Endothelial cell (in vitro differentiated cells): ENCODE measurements around the gene RPS25. TPM values are rescaled to one million over a fixed set of nuclear protein-coding genes. Genes with fewer than 3 reads are reported as not detected.

ENCODE experiments used
- DNase-seq: peaks from one replicate; pipeline ENCODE4 v3.0.0; 2021; ENCODE audit warnings: low spot score
- H3K27ac Mint-ChIP-seq: one replicate; pipeline ENCODE4 v1.8.0; 2021; ENCODE audit warnings: mixed read lengths, inconsistent platforms; ENCODE audit not compliant: unreplicated experiment
- H3K27me3 Mint-ChIP-seq: one replicate; pipeline ENCODE4 v1.8.0; 2021; ENCODE audit warnings: mild to moderate bottlenecking, moderate library complexity, mixed read lengths, inconsistent platforms; ENCODE audit not compliant: unreplicated experiment
- H3K36me3 Mint-ChIP-seq: one replicate; pipeline ENCODE4 v1.8.0; 2021; ENCODE audit warnings: mild to moderate bottlenecking, low read depth, mixed read lengths, inconsistent platforms; ENCODE audit not compliant: unreplicated experiment
- H3K4me1 Mint-ChIP-seq: one replicate; pipeline ENCODE4 v1.8.0; 2021; ENCODE audit warnings: mild to moderate bottlenecking, mixed read lengths, inconsistent platforms; ENCODE audit not compliant: unreplicated experiment
- H3K4me3 Mint-ChIP-seq: one replicate; pipeline ENCODE4 v1.8.0; 2021; ENCODE audit warnings: mild to moderate bottlenecking, mixed read lengths, inconsistent platforms; ENCODE audit not compliant: unreplicated experiment
- H3K9me3 Mint-ChIP-seq: one replicate; pipeline ENCODE4 v1.8.0; 2021; ENCODE audit warnings: mixed read lengths, inconsistent platforms; ENCODE audit not compliant: unreplicated experiment
- CTCF ChIP-seq: fragments of 200-600 bp; sonication (generic); IDR thresholded peaks from one replicate; pipeline ENCODE4 v1.5.0; 2021; ENCODE audit warnings: antibody characterized with exemption; ENCODE audit not compliant: unreplicated experiment
- total RNA-seq: library from RNA; stranded (reverse); fragmentation: NEBNext Ultra II Directional; extraction: Animal tissue kit (Norgen Biotek cat#: 25700); gene quantifications from one replicate; pipeline ENCODE4 v1.2.1, GENCODE V29; 2021; ENCODE audit not compliant: unreplicated experiment

The RPS25 gene
- total RNA-seq, 1 donor from 2014 or later: 1,293 TPM

- Mint-ChIP-seq H3K4me1 (peaks cover 18% of the 10 kb centered on the region), H3K36me3 (peaks cover 8% of the 10 kb centered on the region), H3K9me3 (no peaks in the 10 kb centered on the region), H3K27me3 (peaks cover 3% of the 10 kb centered on the region), H3K4me3 (peak overlapping the region; percentile 79), H3K27ac (no peak overlapping the region)
- TF ChIP-seq CTCF: no peak
- no peak for DNase-seq
These were observed 11.8 kb upstream of the RPS25 start for GRCh38 chr11:119030029-119030328.

DNA sequence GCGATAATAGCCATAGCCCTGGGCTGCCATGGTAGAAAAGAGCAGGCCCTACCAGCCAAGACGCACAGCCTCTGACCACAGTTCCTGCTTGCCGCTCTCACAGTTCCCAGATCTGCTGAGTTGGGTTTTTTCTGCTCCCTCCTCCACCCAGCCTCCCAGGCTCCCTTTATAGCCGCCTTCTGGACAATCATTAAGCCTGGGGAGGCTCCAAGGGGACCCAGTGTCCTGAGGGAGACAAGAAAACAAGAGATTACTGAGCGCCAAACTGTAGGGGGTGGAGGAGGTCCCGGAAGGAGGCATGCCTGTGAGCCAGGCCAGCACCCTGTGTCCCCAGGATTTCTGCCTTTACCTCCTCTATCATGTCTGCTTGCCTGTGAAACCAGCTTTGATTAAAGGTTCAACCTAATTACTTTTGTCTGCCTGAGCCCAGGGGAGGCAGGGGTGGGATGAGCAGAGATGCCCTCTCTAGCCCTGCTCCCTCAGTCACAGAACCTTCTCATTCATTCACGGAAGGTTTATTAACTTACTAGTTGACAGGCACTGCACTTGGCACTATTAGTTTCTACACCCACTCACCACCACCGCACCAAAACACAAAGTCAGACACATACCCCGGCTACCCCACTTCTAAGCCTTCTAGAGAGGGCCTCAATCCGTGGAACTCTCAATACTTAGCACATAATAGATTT is 11.3 kb upstream of the RPS25 start:
- peaks cover 23% of the 10 kb centered on the region for H3K4me1 Mint-ChIP-seq
- H3K36me3 Mint-ChIP-seq: peaks cover 11% of the 10 kb centered on the region
- no peaks in the 10 kb centered on the region for H3K9me3 Mint-ChIP-seq
- TF ChIP-seq CTCF: no peak
- H3K4me3 Mint-ChIP-seq: peak overlapping the region; percentile 79
- H3K27me3 Mint-ChIP-seq: peaks cover 3% of the 10 kb centered on the region
- peak overlapping the region; percentile 48 for H3K27ac Mint-ChIP-seq
- DNase-seq: no peak

DNA sequence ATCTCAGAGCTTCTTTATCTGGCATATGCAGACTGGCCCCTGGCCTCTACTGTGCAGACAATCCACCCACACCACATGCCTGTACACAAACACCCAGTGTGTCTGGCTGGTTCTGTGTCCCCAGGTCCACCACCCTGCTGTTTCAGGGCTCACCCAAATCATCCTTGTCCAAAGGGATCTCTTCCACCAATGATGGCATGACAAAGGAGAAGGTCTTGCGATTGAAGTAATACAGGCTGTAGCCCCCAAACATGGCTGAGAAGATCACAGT is 10.9 kb upstream of the RPS25 start:
- peaks cover 15% of the 10 kb centered on the region for H3K36me3 Mint-ChIP-seq
- no peak for TF ChIP-seq CTCF
- peaks cover 28% of the 10 kb centered on the region for H3K4me1 Mint-ChIP-seq
- no peak for DNase-seq
- H3K27ac Mint-ChIP-seq: peak overlapping the region; percentile 48
- no peaks in the 10 kb centered on the region for H3K9me3 Mint-ChIP-seq
- peak overlapping the region; percentile 79 for H3K4me3 Mint-ChIP-seq
- H3K27me3 Mint-ChIP-seq: peaks cover 3% of the 10 kb centered on the region

DNA sequence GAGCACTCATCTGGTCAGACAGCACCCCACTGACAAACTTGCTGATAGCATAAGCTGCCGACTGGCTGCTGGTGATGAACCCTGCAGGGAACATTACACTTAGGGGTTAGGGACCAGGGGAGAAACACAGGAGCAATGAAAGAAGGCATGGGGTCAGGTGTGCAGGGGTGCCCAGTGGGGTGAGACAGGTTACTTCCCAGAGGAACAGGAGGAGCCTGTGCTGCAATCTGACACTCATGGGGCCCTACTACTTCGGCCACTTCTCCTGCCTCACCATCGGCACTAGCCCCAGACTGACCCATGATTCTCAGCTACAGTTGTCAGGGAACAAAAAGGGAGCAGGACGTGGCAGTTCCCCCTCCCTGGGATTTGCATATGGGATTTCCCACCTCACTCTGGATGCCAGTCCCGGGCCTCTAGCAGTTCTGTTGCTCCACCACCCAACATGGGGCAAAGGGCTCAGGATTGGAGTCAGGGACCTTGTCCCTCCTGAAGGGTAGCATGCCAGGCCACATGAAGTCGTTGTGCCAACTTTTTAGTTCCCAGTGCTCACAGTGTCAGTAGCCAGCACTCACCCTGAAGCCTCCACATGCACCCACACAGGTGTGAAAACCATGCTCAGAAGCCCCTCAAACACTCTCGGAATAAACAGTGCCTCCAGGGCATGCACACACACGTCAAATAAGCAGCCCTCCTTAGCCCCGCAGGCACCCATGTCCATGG is 10.4 kb upstream of the RPS25 start:
- Mint-ChIP-seq H3K36me3 (peaks cover 19% of the 10 kb centered on the region), H3K4me3 (peak overlapping the region; percentile 79), H3K27ac (peak overlapping the region; percentile 48), H3K9me3 (no peaks in the 10 kb centered on the region), H3K4me1 (peaks cover 33% of the 10 kb centered on the region), H3K27me3 (peaks cover 3% of the 10 kb centered on the region)
- DNase-seq: no peak
- TF ChIP-seq CTCF: no peak

DNA sequence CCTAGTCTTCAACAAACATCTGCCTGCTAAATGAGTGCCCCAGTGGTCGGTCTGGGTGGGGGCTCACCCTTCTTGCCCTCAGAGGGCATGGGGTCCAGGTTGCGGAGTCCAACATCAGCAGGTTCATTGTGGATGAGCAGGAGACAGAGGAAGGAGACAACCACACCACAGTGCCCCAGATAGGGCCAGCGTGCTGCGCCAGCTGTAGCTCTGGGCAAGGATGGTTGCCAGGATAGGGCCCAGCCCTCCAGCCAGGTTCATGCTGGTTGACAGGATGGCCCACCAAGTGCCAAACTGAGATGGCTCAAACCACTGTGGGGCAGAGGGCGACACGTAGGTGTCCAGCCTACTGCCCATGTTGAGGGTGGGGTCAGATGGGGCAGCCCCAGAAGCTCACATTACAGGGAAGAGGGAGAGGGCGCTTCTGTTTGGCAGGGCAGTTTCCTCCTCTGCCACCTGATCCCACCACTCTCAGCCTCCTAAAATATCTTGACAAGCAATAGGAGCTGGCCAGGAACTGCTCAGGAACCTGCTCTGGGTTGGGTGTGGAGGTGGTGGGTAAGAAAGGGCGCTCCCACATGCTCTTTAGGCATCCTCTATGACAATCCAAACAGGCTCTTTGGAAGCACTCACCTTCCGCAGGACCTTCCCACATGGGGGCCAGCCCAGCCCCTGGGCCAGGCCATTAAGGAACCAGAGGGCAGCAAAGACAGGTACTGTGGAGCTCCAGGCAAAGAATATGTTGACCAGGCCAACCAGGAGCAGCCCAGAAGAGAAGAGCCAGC is 9.6 kb upstream of the RPS25 start:
- no peak for TF ChIP-seq CTCF
- H3K4me3 Mint-ChIP-seq: no peak overlapping the region
- peaks cover 23% of the 10 kb centered on the region for H3K36me3 Mint-ChIP-seq
- H3K27ac Mint-ChIP-seq: no peak overlapping the region
- no peak for DNase-seq
- H3K4me1 Mint-ChIP-seq: peaks cover 35% of the 10 kb centered on the region
- H3K27me3 Mint-ChIP-seq: peaks cover 3% of the 10 kb centered on the region
- no peaks in the 10 kb centered on the region for H3K9me3 Mint-ChIP-seq
